Activated CD8-positive, alpha-beta T cell treated with anti-CD3 and anti-CD28 coated beads for 36 hours (primary cell): ENCODE data around the gene GPATCH8. TPM values are rescaled to one million over a fixed set of nuclear protein-coding genes. Genes with fewer than 3 reads are reported as not detected.

Source experiments
- ATAC-seq: fragments of 200-7000 bp; cut with Tn5 transposase; one replicate; pipeline ENCODE4 v1.10.0; 2021; ENCODE audit warnings: mild to moderate bottlenecking, moderate library complexity
- CTCF ChIA-PET: fragments of 350-600 bp; sonication (Branson Sonifier 250); formaldehyde crosslinking; loops from one replicate; lab custom pipeline; 2021; ENCODE audit warnings: antibody characterized with exemption; lab: Charles Lee
- POLR2A ChIA-PET: fragments of 350-600 bp; sonication (Branson Sonifier 250); formaldehyde crosslinking; loops from one replicate; lab custom pipeline; 2021; ENCODE audit warnings: antibody characterized with exemption; lab: Charles Lee
- DNase-seq: peaks from one replicate; pipeline ENCODE4 v3.0.0-alpha.2; 2020
- H3K27ac Mint-ChIP-seq: one replicate; pipeline ENCODE4 v1.8.0; 2021; ENCODE audit warnings: mild to moderate bottlenecking, mixed read lengths
- H3K27me3 Mint-ChIP-seq: one replicate; pipeline ENCODE4 v1.8.0; 2021; ENCODE audit warnings: mixed read lengths
- H3K36me3 Mint-ChIP-seq: one replicate; pipeline ENCODE4 v1.8.0; 2021; ENCODE audit warnings: low read depth, mixed read lengths
- H3K4me1 Mint-ChIP-seq: one replicate; pipeline ENCODE4 v1.8.0; 2021; ENCODE audit warnings: low read depth, mixed read lengths
- H3K4me3 Mint-ChIP-seq: one replicate; pipeline ENCODE4 v1.8.0; 2021; ENCODE audit warnings: mild to moderate bottlenecking, moderate library complexity, mixed read lengths
- H3K9me3 Mint-ChIP-seq: one replicate; pipeline ENCODE4 v1.8.0; 2021; ENCODE audit warnings: mixed read lengths
- intact Hi-C: fragments of 100-400 bp; cut with micrococcal nuclease; formaldehyde crosslinking; loops from one replicate; pipeline ENCODE4 v1.10.0; 2022
- total RNA-seq, 2 experiments: library from RNA; stranded (reverse); gene quantifications; one replicate each; pipeline ENCODE4 v1.2.3, GENCODE V29; 2021
- TF ChIP-seq, protein P1 (sequence below): fragments of 200-600 bp; IDR thresholded peaks from one replicate; pipeline ENCODE4 v1.8.0; 2022; ENCODE audit warnings: antibody characterized with exemption, mild to moderate bottlenecking

Gene GPATCH8
- total RNA-seq, 2 experiments from 2014 or later = 34.0 to 36.8 TPM

- Mint-ChIP-seq H3K27me3 (no peaks in the 10 kb centered on the region), H3K36me3 (peaks cover 23% of the 10 kb centered on the region), H3K4me3 (no peak overlapping the region), H3K4me1 (peaks cover 43% of the 10 kb centered on the region), H3K9me3 (no peaks in the 10 kb centered on the region), H3K27ac (no peak overlapping the region)
- DNase-seq (no peak), ATAC-seq (no peak)
- CTCF ChIA-PET = no interaction called here
- POLR2A ChIA-PET = no interaction called here
- intact Hi-C loops = no loop called here
- TF ChIP-seq, protein P1, sequence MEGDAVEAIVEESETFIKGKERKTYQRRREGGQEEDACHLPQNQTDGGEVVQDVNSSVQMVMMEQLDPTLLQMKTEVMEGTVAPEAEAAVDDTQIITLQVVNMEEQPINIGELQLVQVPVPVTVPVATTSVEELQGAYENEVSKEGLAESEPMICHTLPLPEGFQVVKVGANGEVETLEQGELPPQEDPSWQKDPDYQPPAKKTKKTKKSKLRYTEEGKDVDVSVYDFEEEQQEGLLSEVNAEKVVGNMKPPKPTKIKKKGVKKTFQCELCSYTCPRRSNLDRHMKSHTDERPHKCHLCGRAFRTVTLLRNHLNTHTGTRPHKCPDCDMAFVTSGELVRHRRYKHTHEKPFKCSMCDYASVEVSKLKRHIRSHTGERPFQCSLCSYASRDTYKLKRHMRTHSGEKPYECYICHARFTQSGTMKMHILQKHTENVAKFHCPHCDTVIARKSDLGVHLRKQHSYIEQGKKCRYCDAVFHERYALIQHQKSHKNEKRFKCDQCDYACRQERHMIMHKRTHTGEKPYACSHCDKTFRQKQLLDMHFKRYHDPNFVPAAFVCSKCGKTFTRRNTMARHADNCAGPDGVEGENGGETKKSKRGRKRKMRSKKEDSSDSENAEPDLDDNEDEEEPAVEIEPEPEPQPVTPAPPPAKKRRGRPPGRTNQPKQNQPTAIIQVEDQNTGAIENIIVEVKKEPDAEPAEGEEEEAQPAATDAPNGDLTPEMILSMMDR = no peak
Measured at GRCh38 chr17:44467108-44467507, 36.1 kb downstream of the GPATCH8 start.

GRCh38 chr17:44466339-44466738 lies 36.9 kb downstream of the GPATCH8 start:
- Mint-ChIP-seq H3K9me3 (no peaks in the 10 kb centered on the region), H3K36me3 (peaks cover 22% of the 10 kb centered on the region), H3K27me3 (no peaks in the 10 kb centered on the region), H3K4me3 (no peak overlapping the region), H3K4me1 (peaks cover 41% of the 10 kb centered on the region), H3K27ac (no peak overlapping the region)
- POLR2A ChIA-PET = no interaction called here
- CTCF ChIA-PET = no interaction called here
- TF ChIP-seq, protein P1 = no peak
- ATAC-seq (no peak), DNase-seq (no peak)
- intact Hi-C loops = no loop called here

DNA sequence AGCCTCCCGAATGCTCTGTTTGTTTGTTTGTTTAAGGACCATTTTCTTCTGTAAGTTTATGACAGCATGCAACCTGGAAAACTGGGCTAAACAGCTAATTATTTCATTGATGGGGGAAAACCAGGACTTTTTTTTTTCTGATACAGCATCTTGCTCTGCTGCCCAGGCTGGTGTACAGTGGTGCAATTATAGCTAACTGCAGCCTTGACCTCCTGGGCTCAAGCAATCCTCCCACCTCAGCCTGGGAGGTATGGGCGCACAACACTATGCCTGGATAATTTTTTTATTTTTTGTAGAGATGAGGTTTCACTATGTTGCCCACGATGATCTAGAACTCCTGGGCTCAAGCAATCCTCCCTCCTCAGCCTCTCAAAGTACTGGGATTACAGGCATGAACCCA lies 37.3 kb downstream of the GPATCH8 start:
- no peaks in the 10 kb centered on the region for H3K27me3 Mint-ChIP-seq
- DNase-seq (no peak), ATAC-seq (no peak)
- POLR2A ChIA-PET = no interaction called here
- no peaks in the 10 kb centered on the region for H3K9me3 Mint-ChIP-seq
- H3K4me3 Mint-ChIP-seq = no peak overlapping the region
- H3K4me1 Mint-ChIP-seq = peaks cover 39% of the 10 kb centered on the region
- peaks cover 20% of the 10 kb centered on the region for H3K36me3 Mint-ChIP-seq
- CTCF ChIA-PET = interaction anchor here (1.3 kb wide), 1 partner anchor 66 kb away, joined by 4 read pairs; no protein-coding TSS in a partner anchor
- no peak overlapping the region for H3K27ac Mint-ChIP-seq
- TF ChIP-seq, protein P1 = no peak
- intact Hi-C loops = no loop called here

GRCh38 chr17:44465276-44465675 lies 37.9 kb downstream of the GPATCH8 start:
- TF ChIP-seq, protein P1 = no peak
- no peak overlapping the region for H3K4me3 Mint-ChIP-seq
- H3K27me3 Mint-ChIP-seq = no peaks in the 10 kb centered on the region
- ChIA-PET POLR2A (interaction anchor here (0.7 to 1.0 kb wide), 2 partner anchors 17 to 1428 kb away, joined by 3 read pairs; no protein-coding TSS in a partner anchor), CTCF (interaction anchor here (1.3 kb wide), 1 partner anchor 66 kb away, joined by 4 read pairs; no protein-coding TSS in a partner anchor)
- H3K36me3 Mint-ChIP-seq = peaks cover 20% of the 10 kb centered on the region
- H3K4me1 Mint-ChIP-seq = peaks cover 37% of the 10 kb centered on the region
- no peak for ATAC-seq
- H3K9me3 Mint-ChIP-seq = no peaks in the 10 kb centered on the region
- intact Hi-C loops = no loop called here
- no peak overlapping the region for H3K27ac Mint-ChIP-seq
- no peak for DNase-seq

DNA sequence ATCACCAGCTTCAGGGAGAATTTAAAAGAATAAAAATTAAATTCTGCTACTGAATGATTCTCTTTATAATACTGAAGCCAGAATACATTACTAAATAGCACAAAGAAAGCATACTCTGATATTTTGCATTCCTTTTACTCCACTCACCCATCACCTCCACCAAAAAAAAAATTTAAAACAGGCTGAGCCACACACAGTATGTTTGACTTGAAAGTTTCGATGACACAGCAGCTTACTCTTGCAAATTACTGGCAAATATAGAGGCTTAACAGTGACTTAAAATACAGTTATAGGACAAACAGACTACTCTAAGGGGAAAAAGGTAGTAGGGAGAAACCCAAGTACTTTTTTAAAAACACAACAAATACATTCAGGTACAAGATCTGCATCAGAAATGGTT lies 39.2 kb downstream of the GPATCH8 start:
- Mint-ChIP-seq H3K27ac (no peak overlapping the region), H3K36me3 (peaks cover 20% of the 10 kb centered on the region), H3K4me1 (peaks cover 31% of the 10 kb centered on the region), H3K4me3 (no peak overlapping the region), H3K27me3 (no peaks in the 10 kb centered on the region), H3K9me3 (no peaks in the 10 kb centered on the region)
- intact Hi-C loops = no loop called here
- ChIA-PET POLR2A (no interaction called here), CTCF (interaction anchor here (0.6 to 1.2 kb wide), 2 partner anchors 8 to 14 kb away, joined by 3 read pairs; no protein-coding TSS in a partner anchor)
- DNase-seq = no peak
- TF ChIP-seq, protein P1 = no peak
- no peak for ATAC-seq
